Esophagus muscularis mucosa (tissue), 3 donors: ENCODE data around the gene TTYH3.

Experiments used
- CTCF ChIP-seq, 3 experiments: fragments of 200-600 bp in 2 of 3; fragments of 450-650 bp in 1 of 3; sonication (generic) in 2 of 3; IDR thresholded peaks; one replicate each; pipeline ENCODE4 v1.5.1; 2017 to 2019; ENCODE audit warnings: antibody characterized with exemption in 3 of 3, mild to moderate bottlenecking in 2 of 3, moderate library complexity in 1 of 3
- POLR2A ChIP-seq: fragments of 450-650 bp; IDR thresholded peaks from one replicate; pipeline ENCODE4 v1.6.1; 2017; ENCODE audit warnings: antibody characterized with exemption, moderate library complexity, mild to moderate bottlenecking, low read depth

GRCh38 chr7:2627258-2628129 is 4.3 kb upstream of the TTYH3 start:
- TF ChIP-seq CTCF (IDR thresholded peaks at IDR 0.05) (no peak), POLR2A (no peak)
